MM.1S (cell line): Measurements from ENCODE around the gene PLD6.

Experiments
- DNase-seq: peaks from one replicate; pipeline ENCODE4 v3.0.0-alpha.2; 2015
- H2AFZ ChIP-seq: fragments of 300-600 bp; sonication (generic); 2 replicates; pipeline ENCODE4 v1.6.0; 2016; ENCODE audit warnings: antibody characterized with exemption, low read length
- H3F3A ChIP-seq: fragments of 300-600 bp; sonication (generic); 2 replicates; pipeline ENCODE4 v1.6.1; 2016; ENCODE audit warnings: mild to moderate bottlenecking, antibody characterized with exemption, low read length, moderate library complexity, mixed read lengths; ENCODE audit not compliant: insufficient read depth
- H3K27ac ChIP-seq: fragments of 300-600 bp; sonication (generic); 2 replicates; pipeline ENCODE4 v1.5.1; 2016; ENCODE audit warnings: mild to moderate bottlenecking, low read length
- H3K27me3 ChIP-seq: fragments of 300-600 bp; sonication (generic); replicated peaks from 2 replicates; pipeline ENCODE4 v1.6.0; 2016; ENCODE audit warnings: low read length; ENCODE audit not compliant: insufficient read depth
- H3K36me3 ChIP-seq: fragments of 300-600 bp; sonication (generic); replicated peaks from 2 replicates; pipeline ENCODE4 v1.6.1; 2016; ENCODE audit warnings: mild to moderate bottlenecking, low read length, mixed read lengths; ENCODE audit not compliant: insufficient read depth
- H3K4me1 ChIP-seq: fragments of 300-600 bp; sonication (generic); 2 replicates; pipeline ENCODE4 v1.6.1; 2016; ENCODE audit warnings: low read length, mixed read lengths
- H3K4me2 ChIP-seq: fragments of 300-600 bp; sonication (generic); 2 replicates; pipeline ENCODE4 v1.6.0; 2016; ENCODE audit warnings: low read depth, low read length
- H3K4me3 ChIP-seq: fragments of 300-600 bp; sonication (generic); 2 replicates; pipeline ENCODE4 v1.5.1; 2016; ENCODE audit warnings: low read length, mixed read lengths
- H3K79me2 ChIP-seq: fragments of 300-600 bp; sonication (generic); 2 replicates; pipeline ENCODE4 v1.6.1; 2016; ENCODE audit warnings: mixed run types, low read length, mixed read lengths
- H3K9ac ChIP-seq: fragments of 300-600 bp; sonication (generic); 2 replicates; pipeline ENCODE4 v1.6.1; 2016; ENCODE audit warnings: low read length, mixed read lengths
- H3K9me2 ChIP-seq: fragments of 300-600 bp; sonication (generic); replicated peaks from 2 replicates; pipeline ENCODE4 v1.6.1; 2016; ENCODE audit warnings: mild to moderate bottlenecking, low read length, mixed read lengths; ENCODE audit not compliant: insufficient read depth
- H3K9me3 ChIP-seq: fragments of 300-600 bp; sonication (generic); replicated peaks from 2 replicates; pipeline ENCODE4 v1.6.1; 2016; ENCODE audit warnings: mild to moderate bottlenecking, low read length, mixed read lengths; ENCODE audit not compliant: insufficient read depth
- H4K20me1 ChIP-seq: fragments of 300-600 bp; sonication (generic); 2 replicates; pipeline ENCODE4 v1.6.1; 2016; ENCODE audit warnings: mild to moderate bottlenecking, low read length, moderate library complexity, mixed read lengths; ENCODE audit not compliant: insufficient read depth
- CTCF ChIP-seq: fragments of 300-600 bp; sonication (generic); IDR thresholded peaks from 2 replicates; pipeline ENCODE4 v1.5.1; 2016; ENCODE audit warnings: antibody characterized with exemption, low read length, mixed read lengths
- EZH2 ChIP-seq: fragments of 300-600 bp; sonication (generic); optimal IDR thresholded peaks from 2 replicates; pipeline ENCODE3; 2017; ENCODE audit warnings: low read depth, mild to moderate bottlenecking, antibody characterized with exemption, low read length, mixed read lengths
- EZH2phosphoT487 ChIP-seq: fragments of 300-600 bp; sonication (generic); IDR thresholded peaks from 2 replicates; pipeline ENCODE4 v1.6.1; 2018; ENCODE audit warnings: antibody characterized with exemption, low read length

Gene PLD6

GRCh38 chr17:17206913-17207335, 791 bp upstream of the PLD6 start:
- Histone ChIP-seq H3F3A (peaks cover 31% of the 10 kb centered on the region), H3K4me1 (peaks cover 8% of the 10 kb centered on the region; the same call in 1 of the 2 replicates), H3K9ac (no peak overlapping the region), H3K9me3 (no peaks in the 10 kb centered on the region), H3K9me2 (no peaks in the 10 kb centered on the region), H3K4me2 (peak overlapping the region; percentile 97; the same call in 1 of the 2 replicates), H3K79me2 (peaks cover 32% of the 10 kb centered on the region), H3K27me3 (no peaks in the 10 kb centered on the region), H3K27ac (no peak overlapping the region), H2AFZ (peak overlapping the region; percentile 85), H4K20me1 (no peaks in the 10 kb centered on the region), H3K36me3 (no peaks in the 10 kb centered on the region), H3K4me3 (no peak overlapping the region)
- DNase-seq = no peak
- TF ChIP-seq EZH2 = no peak
- no peak for TF ChIP-seq EZH2phosphoT487
- no peak for TF ChIP-seq CTCF

DNA sequence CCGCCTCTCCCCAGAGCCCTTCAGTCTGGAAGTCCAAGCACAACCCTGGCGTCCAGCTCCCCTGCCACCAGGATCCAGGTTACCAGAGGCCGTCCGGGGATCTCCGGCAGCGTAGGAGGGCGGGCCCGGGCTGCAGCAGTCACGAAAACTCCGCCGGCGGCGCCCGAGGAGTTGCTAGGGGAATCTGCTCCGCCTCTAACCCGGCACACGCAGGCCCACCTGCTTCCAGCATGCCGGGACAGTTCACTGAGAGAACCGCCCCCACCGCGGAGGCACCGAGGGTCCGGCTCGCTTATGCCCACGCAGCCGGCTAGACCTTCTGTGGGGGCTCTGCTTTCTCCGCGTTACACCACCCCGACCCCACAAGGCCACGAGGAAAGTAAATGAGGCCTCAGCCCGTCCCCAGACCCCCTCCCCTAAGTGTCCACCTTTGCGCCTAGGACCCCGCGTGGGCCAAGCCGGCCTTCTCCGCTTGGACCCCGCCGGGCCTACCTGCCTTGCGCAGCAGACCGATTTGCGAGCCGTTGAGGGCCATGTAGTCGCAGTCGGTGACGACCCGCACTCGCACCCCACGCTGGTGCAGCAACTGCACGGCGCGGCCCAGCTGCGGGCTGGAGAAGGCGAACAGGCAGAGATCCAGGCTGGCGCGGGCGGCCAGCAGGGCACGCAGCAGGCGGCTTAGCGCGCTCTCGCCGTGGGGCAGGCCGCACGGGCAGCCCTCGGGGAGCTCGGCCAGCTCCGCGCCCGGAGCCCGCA, 587 bp downstream of the PLD6 start:
- Histone ChIP-seq H3K79me2 (peaks cover 35% of the 10 kb centered on the region), H3K4me1 (peaks cover 8% of the 10 kb centered on the region; the same call in 1 of the 2 replicates), H3K27me3 (no peaks in the 10 kb centered on the region), H3K9ac (peak overlapping the region; percentile 91), H3K9me3 (no peaks in the 10 kb centered on the region), H3K4me3 (peak overlapping the region; percentile 88), H3K4me2 (peak overlapping the region; percentile 97), H3K36me3 (no peaks in the 10 kb centered on the region), H4K20me1 (no peaks in the 10 kb centered on the region), H3K27ac (peak overlapping the region; percentile 38; the same call in 1 of the 2 replicates), H3F3A (peaks cover 31% of the 10 kb centered on the region), H3K9me2 (no peaks in the 10 kb centered on the region), H2AFZ (peak overlapping the region; percentile 85)
- peak; percentile 84 for DNase-seq
- no peak for TF ChIP-seq EZH2
- no peak for TF ChIP-seq EZH2phosphoT487
- no peak for TF ChIP-seq CTCF

- H3K4me2 ChIP-seq = peak overlapping the region; percentile 97
- peak overlapping the region; percentile 91 for H3K9ac ChIP-seq
- H3K4me3 ChIP-seq = peak overlapping the region; percentile 88
- peaks cover 31% of the 10 kb centered on the region for H3F3A ChIP-seq
- peaks cover 35% of the 10 kb centered on the region for H3K79me2 ChIP-seq
- H3K27ac ChIP-seq = no peak overlapping the region
- TF ChIP-seq EZH2 = no peak
- no peak for TF ChIP-seq CTCF
- TF ChIP-seq EZH2phosphoT487 = no peak
- H3K4me1 ChIP-seq = peaks cover 8% of the 10 kb centered on the region; the same call in 1 of the 2 replicates
- H4K20me1 ChIP-seq = no peaks in the 10 kb centered on the region
- H3K36me3 ChIP-seq = no peaks in the 10 kb centered on the region
- DNase-seq = no peak
- H3K9me3 ChIP-seq = no peaks in the 10 kb centered on the region
- peak overlapping the region; percentile 85; the same call in 1 of the 2 replicates for H2AFZ ChIP-seq
- no peaks in the 10 kb centered on the region for H3K9me2 ChIP-seq
- H3K27me3 ChIP-seq = no peaks in the 10 kb centered on the region
Observed at GRCh38 chr17:17204635-17205231, 1.4 kb downstream of the PLD6 start.
